NCI-H524 treated with DMSO at 0.1 percent for 48 hours (cell line): ENCODE measurements around the gene ZBP1.

Source experiments
- DNase-seq: peaks from one replicate; lab custom pipeline; 2025; lab: John Stamatoyannopoulos, UW

ZBP1 gene

GRCh38 chr20:57570920-57571319 is 49.3 kb downstream of the ZBP1 start:
- no peak for DNase-seq

- no peak for DNase-seq
Observed at GRCh38 chr20:57570145-57570850, 49.9 kb downstream of the ZBP1 start.

DNA sequence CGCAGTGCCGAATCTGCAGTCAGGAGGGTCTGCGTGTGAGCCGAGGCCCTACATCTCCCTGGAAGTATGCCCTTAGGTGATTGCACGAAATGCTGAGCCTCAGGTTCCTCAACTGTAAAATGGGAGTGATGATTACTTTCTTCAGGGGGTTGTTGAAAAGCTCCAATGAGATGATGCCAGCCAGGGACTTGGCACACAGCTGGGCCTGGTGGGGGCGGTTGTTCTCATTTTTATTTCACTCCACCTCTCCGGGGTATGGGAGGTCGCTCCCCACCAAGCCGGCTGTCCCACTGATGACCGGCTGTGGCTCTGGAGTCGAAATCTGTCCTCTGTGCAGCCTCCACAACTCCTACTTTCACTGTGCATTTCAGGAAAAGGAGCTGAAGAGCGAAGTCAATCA is 51.3 kb downstream of the ZBP1 start:
- no peak for DNase-seq

DNA sequence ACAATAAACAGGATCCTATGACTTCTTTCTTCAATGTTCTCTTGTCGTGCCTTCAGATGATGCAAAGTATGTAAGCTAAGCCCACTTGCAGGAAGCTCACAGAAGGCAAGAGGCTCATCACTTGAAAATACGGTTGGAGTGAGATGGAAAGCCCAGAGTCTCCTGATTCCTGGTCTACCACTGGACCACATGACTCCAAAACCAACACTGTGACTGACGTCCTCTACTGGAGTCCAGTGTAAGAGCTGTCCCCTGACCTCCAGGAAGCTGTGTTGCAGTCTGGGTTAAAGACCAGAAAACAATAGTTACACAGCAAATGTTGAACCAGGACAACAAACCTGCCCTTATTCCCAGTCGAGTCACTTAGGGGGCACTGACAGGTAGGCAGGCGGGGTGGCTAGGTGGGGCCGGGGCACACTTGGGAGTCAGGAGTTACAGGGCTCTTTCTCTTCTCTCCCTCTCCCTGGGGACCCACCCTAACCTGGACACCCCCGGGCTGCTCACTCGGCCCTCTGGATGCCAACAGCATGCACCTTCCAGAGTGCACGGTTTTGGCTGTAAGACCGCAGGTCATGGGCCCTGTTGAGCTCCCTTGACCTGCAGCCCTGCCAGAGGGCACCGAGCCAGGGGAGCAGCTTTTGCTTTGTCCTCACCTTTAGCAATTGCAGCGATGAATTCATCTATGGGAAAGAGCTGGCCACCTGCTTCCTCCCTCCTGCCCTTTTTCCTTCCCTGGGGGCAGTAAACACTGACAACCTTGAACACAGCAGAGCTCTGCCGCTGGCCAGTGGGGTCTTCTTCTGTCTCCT is 51.9 kb downstream of the ZBP1 start:
- no peak for DNase-seq

DNA sequence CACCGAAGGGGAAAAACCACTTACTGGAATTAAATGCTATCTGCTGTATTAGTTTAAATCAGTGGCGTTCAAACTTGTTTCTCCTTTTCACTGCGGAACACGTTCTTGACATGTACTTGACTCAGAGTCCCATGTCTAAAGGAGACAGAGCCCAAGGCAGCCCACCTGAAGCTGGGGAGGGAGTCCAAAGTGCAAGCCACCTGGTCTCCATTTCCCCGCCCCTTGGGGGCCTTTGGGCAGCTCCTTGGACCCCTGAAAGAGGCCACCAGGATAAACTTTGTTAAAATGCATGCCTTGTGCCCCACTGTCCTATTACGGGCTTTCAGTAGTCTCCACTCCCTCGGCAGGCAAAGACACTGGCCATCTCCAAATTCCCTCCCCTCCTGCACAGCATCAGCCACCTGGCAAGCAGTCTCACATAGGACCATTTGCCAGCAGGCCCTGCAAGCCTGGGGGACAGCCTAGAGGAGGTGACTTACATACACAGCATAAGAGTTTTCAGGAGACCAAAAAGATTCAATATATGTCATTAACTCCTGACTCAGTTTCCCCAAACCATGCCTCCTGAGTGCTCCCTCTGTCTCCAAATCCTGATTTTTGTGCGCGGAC is 52.7 kb downstream of the ZBP1 start:
- no peak for DNase-seq

GRCh38 chr20:57566803-57567459 is 53.3 kb downstream of the ZBP1 start:
- no peak for DNase-seq

DNA sequence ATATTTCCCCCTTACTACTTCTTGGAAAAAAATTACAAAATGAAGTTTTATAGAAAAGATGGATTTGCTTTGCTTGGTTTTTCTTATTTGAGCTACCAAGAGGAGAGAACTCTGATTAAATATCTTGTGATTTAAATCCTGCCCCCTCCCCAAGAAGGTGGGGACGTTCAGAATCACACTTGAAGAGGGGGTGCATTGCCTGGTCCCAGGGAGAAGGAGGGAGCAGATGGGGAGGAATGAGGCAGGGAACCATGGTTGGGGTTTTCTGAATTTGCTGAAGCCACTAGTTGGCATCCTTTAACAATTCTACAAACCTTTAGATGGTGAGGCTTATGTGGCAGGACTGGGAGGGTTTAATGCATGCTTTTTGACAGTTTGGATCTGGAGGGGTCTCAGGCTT is 53.8 kb downstream of the ZBP1 start:
- no peak for DNase-seq

DNA sequence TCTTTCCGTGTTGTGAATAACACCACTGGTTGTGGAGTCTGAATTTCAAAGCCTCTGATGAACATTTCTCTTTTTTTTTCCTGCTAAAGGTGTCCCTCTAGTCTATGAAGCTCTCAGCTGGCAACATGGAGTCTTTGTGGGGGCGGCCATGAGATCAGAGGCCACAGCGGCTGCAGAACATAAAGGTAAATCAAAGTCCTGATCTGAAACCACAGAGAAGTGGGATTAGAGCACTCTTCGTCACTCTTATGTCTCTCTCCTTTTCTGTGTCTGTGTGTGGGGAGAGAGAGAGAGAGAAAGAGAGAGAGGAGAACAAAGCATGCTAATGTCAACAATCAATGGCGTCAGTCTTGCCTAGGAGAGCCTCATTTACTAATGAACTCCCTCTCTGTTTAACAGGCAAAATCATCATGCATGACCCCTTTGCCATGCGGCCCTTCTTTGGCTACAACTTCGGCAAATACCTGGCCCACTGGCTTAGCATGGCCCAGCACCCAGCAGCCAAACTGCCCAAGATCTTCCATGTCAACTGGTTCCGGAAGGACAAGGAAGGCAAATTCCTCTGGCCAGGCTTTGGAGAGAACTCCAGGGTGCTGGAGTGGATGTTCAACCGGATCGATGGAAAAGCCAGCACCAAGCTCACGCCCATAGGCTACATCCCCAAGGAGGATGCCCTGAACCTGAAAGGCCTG is 55.1 kb downstream of the ZBP1 start:
- no peak for DNase-seq

- no peak for DNase-seq
Observed at GRCh38 chr20:57564180-57564802, 55.9 kb downstream of the ZBP1 start.

GRCh38 chr20:57563522-57563921 is 56.7 kb downstream of the ZBP1 start:
- no peak for DNase-seq

GRCh38 chr20:57562541-57563465 is 57.4 kb downstream of the ZBP1 start:
- DNase-seq, result no peak

GRCh38 chr20:57561356-57562279 is 58.6 kb downstream of the ZBP1 start:
- no peak for DNase-seq

DNA sequence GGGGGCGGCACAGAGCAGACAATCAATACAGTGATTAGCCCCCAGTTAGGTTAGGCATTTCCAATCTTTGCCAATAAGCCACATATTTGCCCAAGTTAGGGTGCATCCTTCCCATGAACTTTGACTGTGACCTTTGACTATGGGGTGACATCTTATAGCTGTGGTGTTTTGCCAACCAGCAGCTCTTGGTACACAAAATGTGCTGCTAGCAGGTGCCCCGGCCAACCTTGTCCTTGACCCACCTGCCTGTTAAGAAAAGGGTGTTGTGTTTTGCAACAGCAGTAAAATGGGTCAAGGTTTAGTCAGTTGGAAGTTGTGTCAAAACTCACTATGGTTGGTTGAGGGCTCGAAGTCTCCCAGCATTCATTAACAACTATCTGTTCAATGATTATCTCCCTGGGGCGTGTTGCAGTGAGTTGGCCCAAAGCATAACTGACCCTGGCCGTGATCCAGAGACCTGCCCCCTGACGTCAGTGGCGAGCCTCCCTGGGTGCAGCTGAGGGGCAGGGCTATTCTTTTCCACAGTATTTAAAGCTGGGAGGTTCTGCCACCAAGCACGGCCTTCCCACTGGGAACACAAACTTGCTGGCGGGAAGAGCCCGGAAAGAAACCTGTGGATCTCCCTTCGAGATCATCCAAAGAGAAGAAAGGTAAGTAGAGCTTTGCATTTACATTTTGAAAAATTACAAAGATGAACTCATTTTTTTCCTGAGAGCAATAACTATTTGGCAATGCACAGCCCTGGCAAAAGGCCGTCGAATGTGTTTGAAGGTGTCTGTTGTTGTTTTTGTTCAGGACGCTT is 59.5 kb downstream of the ZBP1 start, which contains the start of gene PCK1:
Gene PCK1, plus strand, starts transcription at position 557 of the 802 bp plus-strand sequence. CDS start 302 bp downstream, outside the sequence.
- DNase-seq, result no peak

GRCh38 chr20:57559658-57560553 is 60.3 kb downstream of the ZBP1 start:
- no peak for DNase-seq

DNA sequence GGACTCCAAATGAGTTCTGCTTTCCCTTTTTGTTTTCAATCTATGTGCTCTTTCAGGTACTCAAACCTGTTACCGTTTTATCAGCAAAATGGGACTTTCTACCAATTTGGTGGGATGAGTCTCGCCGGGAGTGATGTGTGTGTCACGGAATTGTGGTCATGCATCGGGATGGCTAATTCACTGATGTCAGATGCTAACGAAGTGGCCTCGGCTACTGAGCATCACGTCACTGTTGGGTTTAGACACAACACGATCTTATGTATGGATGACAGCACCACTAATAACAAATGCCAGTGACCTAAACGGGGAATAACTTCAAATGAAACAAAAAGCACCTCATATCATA is 61.0 kb downstream of the ZBP1 start:
- no peak for DNase-seq

- no peak for DNase-seq
Observed at GRCh38 chr20:57558614-57559288, 61.5 kb downstream of the ZBP1 start.
